DOHH2 (cell line): ENCODE data around the gene NBEA.

Experiments
- CTCF ChIP-seq: fragments of 200-600 bp; sonication (generic); IDR thresholded peaks from one replicate; pipeline ENCODE4 v1.5.1; 2014; ENCODE audit warnings: antibody characterized with exemption, mild to moderate bottlenecking, low read depth, low read length; ENCODE audit not compliant: poor library complexity, severe bottlenecking
- EZH2phosphoT487 ChIP-seq: fragments of 200-600 bp; sonication (generic); IDR thresholded peaks from 2 replicates; pipeline ENCODE4 v1.6.1; 2017; ENCODE audit warnings: borderline replicate concordance, mild to moderate bottlenecking, antibody characterized with exemption, low read length, moderate library complexity, mixed read lengths

GRCh38 chr13:35496006-35496405 is 553.9 kb downstream of the NBEA start:
- TF ChIP-seq CTCF (no peak), EZH2phosphoT487 (no peak)
